GM18498 (cell line): Measurements from ENCODE around the gene OR5B2.
"Not testable (repeated sequence)": the region's sequence is repeated elsewhere in the genome, so short reads cannot be mapped to it uniquely, and the experiment has no call there.

ENCODE experiments used
- ATAC-seq: cut with Tn5 transposase; IDR thresholded peaks from one replicate; pipeline ENCODE4 v1.9.1; 2021; ENCODE audit warnings: mild to moderate bottlenecking, moderate library complexity; ENCODE audit not compliant: unreplicated experiment

OR5B2 gene

DNA sequence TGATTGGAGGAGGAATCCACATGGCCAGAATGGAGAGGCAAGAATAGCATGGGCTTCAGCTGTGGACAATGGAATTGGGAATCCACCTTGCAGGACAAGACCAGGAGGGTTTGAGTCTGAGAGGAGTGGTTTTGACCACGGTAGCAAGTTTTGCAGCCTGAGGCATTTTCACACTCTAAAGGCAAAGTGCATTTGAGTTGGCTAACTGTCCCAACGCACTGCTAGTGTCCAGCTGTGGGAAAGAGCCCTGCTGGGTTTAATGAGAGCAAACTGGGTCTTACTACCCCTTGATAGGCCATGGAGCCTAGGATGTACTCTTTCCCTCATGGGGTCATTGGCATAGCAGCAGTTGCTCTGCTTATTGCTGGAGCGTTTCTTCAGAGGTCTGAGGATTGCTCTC, at the start of gene OR5B2:
TSS of gene OR5B2 (minus strand) at position 101 of the 400 bp plus-strand sequence. CDS start 4,860 bp downstream, outside the sequence.
- ATAC-seq, result no peak

DNA sequence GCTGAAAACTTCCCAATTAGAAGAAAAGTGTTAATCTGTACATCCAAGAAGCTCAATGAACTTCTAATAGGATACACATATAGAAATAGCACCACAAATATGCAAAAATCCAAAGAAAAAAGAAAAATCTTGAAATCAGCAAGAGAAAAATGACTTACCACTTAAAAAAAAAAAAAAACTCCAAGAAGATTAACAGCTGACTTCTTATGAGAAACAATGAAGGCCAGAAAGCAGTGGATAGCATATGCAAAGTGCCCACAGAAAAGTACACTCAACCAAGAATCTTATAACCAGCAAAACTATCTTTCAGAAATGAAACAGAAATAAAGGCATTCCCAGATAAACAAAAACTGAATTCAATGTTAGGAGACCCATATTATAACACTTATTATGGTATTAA, 44.0 kb upstream of the OR5B2 start:
- ATAC-seq, result no peak

DNA sequence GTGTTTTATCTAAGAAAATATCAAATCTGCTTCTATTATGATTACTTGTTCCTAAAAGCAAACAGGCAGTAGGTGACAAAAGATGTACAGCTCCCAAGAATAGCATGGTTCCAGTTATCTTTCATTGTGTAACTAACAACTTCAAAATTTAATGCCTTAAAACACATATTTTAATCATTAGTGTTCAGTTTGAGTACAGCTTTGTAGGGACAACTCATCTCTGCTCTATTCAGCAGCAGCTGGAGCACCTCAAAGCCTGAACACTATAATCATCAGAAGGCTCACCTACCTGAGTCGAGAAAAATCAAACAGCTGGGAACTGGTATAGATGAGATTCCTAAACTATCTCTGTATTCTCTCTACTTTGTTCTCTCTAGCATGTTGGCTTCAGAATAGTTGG, 38.4 kb upstream of the OR5B2 start:
- no peak for ATAC-seq

DNA sequence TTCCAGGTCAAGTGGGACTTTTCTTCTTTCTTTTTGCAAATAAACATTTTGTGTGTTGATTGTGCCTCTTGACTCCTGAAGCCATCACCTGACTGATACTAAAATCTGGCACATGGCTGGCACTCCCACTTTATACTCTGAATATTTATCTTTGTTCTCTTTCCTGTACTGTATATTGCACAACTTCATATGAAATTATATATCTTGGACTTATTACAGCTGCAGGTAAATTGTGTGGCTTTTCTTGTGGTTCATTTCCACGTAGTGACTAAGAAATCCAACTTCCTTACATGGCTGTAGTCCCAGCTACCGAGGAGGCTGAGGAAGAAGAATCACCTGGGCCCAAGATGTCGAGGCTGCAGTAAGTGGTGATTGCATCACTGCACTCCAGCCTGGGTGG, 37.8 kb upstream of the OR5B2 start:
- no peak for ATAC-seq

DNA sequence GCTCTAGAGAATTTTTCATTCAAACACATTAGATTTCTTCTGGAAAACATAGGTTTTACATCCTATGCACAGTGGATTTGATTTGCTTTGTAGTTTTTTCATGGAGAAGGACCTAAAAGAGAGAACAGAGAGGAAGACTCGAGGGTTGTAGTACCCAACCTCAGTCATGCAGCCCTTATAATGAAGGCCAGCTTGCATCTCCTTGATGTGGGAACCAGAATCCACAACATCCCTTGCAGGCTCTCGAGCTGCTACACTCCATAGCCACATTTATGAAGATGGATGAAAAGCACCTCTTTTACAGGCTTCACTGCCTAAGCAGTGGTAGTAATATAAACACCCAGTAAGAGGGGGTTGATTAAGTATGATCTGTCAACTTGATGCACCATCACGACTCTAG, 23.7 kb upstream of the OR5B2 start:
- no peak for ATAC-seq

DNA sequence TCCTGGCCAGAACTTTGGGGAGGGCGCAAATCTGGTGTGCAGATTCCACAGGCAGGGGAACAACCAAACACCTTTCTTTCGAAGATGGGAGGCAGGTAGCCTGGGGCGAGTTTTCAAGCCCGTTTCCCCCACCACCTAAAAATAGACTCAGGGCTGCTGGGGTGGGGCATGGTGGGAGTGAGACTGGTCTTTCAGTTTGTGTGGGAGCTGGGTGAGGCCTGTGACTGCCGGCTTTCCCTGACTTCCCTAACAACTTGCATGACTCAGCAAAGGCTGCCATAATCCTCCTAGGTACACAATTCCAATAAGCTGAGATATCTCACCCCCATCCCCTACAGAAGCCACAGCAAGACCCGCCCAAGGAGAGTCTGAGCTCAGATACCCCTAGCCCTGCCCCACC, 18.4 kb upstream of the OR5B2 start:
- ATAC-seq, result no peak

DNA sequence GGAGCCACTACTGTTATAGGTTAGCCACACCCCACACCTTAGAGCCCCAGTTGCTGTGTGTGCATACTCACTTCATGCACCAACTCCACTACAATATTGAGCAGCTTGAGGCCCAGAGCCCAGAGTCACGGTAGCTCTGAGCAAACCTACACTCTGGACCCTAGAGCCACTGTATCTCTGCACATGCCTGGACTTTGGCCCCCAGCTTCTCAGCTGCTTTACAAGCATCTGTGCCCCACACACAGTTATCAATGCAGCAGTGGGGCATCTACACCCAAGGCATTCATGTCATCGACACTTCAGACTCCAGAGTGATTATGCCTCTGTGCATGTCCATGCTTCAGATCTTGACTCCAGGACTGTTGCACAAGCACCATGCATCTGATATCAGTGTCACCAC, 16.4 kb upstream of the OR5B2 start:
- ATAC-seq, result no peak

DNA sequence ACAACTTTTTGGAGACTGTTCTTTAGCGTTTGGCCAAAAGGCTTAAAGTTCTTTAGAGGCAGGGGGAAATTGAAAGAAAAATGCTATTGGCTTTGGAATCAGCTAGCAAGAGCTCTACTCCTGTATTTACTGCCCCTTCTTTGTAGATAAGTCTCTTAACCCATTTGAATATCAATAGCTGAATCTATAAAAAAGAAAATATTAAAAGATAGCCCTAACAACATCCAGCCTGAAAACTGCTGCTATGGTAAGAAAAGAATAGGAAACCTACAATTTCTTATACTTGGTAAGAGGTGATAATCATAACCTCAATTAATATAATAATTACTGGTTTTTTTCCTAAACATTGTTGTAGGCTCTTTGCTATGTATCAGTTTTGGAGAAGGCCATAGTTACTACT, 14.2 kb upstream of the OR5B2 start, which contains the start of gene OR5B12:
TSS of gene OR5B12 (minus strand) at position 101 of the 400 bp plus-strand sequence. CDS start 2,085 bp downstream, outside the sequence.
- no peak for ATAC-seq

DNA sequence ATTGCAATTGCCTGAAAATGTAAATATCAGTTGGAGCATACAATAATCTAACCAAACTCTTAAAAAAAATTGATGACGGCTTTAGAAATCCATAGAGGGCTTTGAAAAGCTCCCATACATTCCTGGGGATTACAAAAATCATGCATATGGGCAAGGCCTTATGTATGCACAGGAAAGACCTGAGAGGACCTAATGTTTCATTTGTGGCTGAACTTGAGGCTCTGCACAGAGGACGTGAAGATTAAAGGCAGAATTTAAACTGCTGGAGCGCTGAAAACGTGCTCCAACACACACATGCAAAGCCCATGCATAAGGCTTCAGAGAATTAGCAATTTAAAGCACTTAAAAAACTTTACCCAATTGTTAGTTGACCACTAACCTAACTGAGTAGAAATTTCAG, 10.6 kb upstream of the OR5B2 start:
- ATAC-seq, result no peak

DNA sequence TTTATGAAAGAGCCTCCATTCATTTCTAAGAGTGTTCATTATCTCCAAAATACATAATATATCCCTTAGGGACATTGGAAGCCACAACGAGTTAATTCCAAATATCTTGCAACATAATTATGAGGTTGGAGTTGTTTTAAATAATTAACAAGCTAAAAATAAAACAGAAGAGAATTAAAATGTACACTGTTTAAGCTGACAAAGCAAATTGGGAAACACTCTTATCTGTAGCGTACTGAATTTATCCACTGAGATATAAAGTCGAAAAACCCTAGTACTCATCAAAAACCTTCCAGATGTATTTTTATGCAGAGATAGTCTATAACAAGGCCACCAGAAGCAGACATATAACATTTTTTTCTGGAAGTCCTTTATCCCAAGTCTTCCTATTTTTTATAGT, 6.3 kb upstream of the OR5B2 start:
- ATAC-seq, result no peak

DNA sequence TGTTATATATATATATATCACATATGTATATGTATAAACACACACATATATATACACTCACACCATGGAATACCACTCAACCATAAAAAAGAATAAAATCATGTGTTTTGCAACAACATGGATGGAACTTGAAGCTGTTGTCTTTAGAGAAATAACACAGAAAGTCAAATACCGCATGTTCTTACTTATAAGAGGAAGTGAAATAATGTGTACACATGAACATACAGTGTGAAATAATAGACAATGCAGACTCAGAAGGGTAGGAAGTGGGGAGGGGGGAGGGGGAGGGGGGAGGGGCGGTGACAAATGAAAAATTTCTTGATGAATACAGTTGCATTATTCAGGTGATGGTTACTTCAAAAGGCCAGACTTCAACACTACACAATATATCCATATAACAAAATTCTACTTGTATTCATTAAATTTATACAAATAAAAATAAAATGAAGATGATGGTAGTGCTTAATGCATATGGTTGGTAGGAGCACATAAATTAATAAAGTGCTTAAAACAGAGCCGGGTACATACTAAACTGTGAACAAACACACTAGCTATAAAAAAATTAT, 5.8 kb upstream of the OR5B2 start:
- peak; percentile 77 for ATAC-seq

DNA sequence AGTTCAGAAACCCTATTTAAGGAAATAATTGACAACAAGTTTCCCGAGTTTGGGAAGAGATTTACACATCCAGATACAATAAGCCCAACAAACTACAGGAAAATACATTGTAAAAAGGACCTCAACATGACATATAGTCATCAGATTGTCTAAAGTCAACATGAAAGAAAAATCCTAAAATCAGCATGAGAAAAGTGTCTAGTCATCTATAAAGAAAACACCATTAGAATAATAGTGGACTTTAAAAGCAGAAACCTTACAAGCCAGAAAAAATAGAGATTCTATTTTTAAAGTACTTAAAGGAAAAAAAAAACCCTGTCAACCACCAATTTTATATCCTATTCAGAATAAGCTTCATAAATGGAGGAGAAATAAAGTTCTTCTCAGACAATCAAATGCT, 1.4 kb upstream of the OR5B2 start:
- no peak for ATAC-seq

DNA sequence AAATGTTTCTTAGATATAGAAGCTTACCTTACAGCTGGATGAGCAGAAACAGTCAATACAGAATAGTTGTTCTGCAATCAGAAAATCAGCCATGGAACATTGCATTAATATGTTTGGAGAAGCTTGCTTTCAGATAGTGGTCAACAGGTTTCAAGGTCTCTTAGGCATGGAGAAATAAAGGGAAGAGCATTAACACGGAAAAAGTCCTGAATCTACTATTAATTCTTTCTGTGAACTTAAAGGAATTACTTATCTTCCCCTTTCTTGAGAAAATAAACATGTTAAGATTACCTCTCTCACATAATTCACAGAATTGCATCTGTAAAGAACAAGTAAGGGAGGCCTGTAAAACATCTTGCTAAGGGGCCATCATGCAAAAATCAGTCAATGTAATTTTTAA, 21.1 kb downstream of the OR5B2 start, which contains the start of gene OR5B3:
TSS of gene OR5B3 (minus strand) at position 101 of the 400 bp plus-strand sequence. CDS start 3,465 bp downstream, outside the sequence.
- no peak for ATAC-seq

DNA sequence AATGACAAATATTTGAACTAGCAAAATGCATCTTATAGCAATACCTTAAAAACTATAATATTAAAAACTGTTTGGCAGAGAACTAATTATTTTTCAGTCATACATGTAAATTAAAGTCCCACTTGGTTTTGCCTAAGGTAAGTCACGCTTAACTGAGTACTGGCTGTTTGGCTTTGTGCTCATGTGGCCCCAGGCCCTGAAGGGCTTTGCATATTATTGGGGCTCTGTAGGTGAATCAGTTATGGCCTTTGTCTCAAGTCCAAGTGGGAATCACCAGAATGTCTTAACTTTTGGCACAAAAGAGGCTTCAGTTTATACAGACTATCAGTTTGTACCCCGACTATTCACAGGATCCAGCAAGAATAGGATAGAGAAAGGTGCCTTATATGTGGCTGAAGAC, 28.3 kb downstream of the OR5B2 start:
- not testable (repeated sequence) for ATAC-seq

DNA sequence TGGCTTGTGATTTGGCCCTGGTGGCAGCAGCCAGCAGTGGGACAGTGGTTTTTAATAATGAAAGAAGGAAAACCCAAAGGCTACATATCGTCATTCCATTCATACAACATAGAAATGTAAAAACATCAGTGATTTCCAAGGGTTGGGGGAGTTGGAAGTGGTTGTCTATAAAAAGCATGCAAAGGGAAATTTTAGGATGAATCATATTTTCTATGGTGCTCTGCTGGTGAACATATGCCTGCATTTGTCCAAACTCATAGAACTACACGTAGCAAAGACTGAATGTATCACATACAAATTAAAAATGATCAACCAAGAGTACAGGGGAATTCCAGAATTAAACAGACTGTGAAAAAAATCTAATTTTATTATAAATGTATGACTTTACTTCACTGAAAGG, 32.3 kb downstream of the OR5B2 start:
- ATAC-seq, result no peak

DNA sequence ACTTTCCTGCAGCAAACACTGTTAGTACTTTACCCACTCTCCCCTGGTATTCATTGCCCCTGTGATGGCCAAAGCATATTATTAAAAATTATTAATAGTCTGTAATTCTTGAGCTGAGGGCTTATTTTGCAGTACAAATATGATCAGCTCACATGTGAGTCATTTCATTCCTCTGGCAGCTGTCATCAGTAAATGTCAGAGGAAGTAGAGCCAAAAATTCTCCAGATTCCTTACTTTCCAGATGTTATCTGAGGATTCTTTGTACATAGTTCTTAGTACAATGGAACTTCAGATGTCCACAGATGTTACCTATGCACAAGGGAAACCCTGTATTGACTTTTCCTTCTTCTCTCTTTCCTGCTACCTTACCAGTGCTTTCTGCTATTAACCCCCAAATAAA, 33.7 kb downstream of the OR5B2 start:
- no peak for ATAC-seq

DNA sequence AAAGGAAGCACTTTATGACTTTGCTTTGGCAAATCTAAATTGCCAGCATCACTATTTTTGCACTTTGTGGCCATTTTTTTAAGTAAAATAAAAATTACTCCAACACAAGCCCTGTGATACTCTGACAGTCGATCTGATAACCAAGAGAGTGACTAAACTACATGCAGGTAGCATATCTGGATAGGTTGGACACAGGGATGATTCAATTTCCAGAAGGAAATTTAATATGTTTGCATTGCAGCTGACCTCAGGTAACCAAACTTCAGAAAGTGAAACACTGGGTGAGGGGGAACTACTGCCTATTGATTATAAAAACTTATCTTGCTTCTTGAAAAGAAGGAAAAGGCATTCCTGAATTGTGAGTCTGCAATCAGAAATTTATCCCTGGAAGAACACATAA, 35.2 kb downstream of the OR5B2 start:
- ATAC-seq, result no peak

DNA sequence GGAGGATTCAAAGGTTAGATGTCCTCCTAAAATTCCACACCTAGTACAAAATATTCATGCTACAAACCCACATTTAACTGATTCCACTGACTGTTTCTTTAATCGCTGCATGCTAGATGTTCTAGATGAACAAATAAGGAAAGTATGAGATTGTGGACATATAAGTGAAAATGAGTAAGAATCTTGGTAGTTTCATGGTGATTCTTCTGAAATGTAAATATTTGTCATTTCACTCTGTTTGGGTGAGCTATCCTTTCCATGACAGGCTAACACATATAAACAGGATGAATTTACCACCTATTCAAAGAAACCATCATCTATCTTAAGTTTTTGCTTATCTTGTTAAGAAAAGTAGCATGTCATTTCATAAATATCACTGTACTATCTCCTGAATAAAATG, 36.0 kb downstream of the OR5B2 start:
- ATAC-seq, result no peak

DNA sequence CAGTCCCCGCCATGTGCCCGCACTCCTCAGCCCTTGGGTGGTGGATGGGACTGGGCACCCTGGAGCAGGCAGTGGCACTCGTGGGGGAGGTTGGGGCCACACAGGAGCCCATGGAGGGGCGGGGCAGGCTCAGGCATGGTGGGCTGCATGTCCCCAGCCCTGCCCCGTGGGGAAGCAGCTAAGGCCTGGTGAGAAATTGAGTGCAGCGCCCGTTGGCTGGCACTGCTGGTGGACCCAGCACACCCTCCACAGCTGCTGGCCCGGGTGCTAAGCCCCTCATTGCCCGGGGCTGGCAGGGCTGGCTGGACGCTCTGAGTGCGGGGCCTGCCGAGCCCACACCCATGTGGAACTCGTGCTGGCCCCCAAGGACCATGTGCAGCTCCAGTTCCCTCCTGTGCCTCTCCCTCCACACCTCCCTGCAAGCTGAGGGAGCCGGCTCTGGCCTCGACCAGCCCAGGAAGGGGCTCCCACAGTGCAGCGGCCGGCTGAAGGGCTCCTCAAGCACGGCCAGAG, 37.3 kb downstream of the OR5B2 start:
- no peak for ATAC-seq
